GM23338 (cell line): ENCODE results near the gene ANKRD63. TPM values are rescaled to one million over a fixed set of nuclear protein-coding genes. Genes with fewer than 3 reads are reported as not detected.

ENCODE experiments used
- ATAC-seq: fragments of 200-7000 bp; cut with Tn5 transposase; 3 replicates; pipeline ENCODE4 v1.9.1; 2020
- DNase-seq: peaks from one replicate; pipeline ENCODE4 v3.0.0-alpha.2; 2015; ENCODE audit warnings: low spot score
- H2AFZ ChIP-seq: fragments of 200-600 bp; sonication (generic); 2 replicates; pipeline ENCODE4 v1.8.0; 2016; ENCODE audit warnings: antibody characterized with exemption, mild to moderate bottlenecking, moderate library complexity
- H3F3A ChIP-seq: fragments of 200-600 bp; sonication (generic); replicated peaks from 2 replicates; pipeline ENCODE4 v1.8.0; 2017; ENCODE audit warnings: antibody characterized with exemption, mixed run types, low read depth
- H3K27ac ChIP-seq: fragments of 200-600 bp; sonication (generic); 2 replicates; pipeline ENCODE4 v1.6.1; 2016; ENCODE audit warnings: low read depth
- H3K27me3 ChIP-seq: fragments of 200-600 bp; sonication (generic); 2 replicates; pipeline ENCODE4 v1.8.0; 2016; ENCODE audit warnings: mild to moderate bottlenecking, mixed run types, moderate library complexity; ENCODE audit not compliant: insufficient read depth
- H3K36me3 ChIP-seq: fragments of 200-600 bp; sonication (generic); 2 replicates; pipeline ENCODE4 v1.8.0; 2016; ENCODE audit warnings: mild to moderate bottlenecking; ENCODE audit not compliant: insufficient read depth
- H3K4me1 ChIP-seq: fragments of 200-600 bp; sonication (generic); 2 replicates; pipeline ENCODE4 v1.8.0; 2016; ENCODE audit warnings: mild to moderate bottlenecking, moderate library complexity; ENCODE audit not compliant: insufficient read depth
- H3K4me2 ChIP-seq: fragments of 200-600 bp; sonication (generic); 2 replicates; pipeline ENCODE4 v1.7.1; 2017; ENCODE audit warnings: mixed run types
- H3K4me3 ChIP-seq: fragments of 200-600 bp; sonication (generic); 2 replicates; pipeline ENCODE4 v1.6.1; 2016; ENCODE audit warnings: mixed run types
- H3K79me2 ChIP-seq: fragments of 200-600 bp; sonication (generic); replicated peaks from 2 replicates; pipeline ENCODE4 v1.8.0; 2017; ENCODE audit warnings: mild to moderate bottlenecking; ENCODE audit not compliant: insufficient read depth
- H3K9me2 ChIP-seq: fragments of 200-600 bp; sonication (generic); 2 replicates; pipeline ENCODE4 v1.8.0; 2017; ENCODE audit not compliant: insufficient read depth
- H4K20me1 ChIP-seq: fragments of 200-600 bp; sonication (generic); replicated peaks from 2 replicates; pipeline ENCODE4 v1.8.0; 2017; ENCODE audit warnings: mild to moderate bottlenecking; ENCODE audit not compliant: insufficient read depth
- H3K27ac Mint-ChIP-seq: 2 replicates; pipeline ENCODE4 v1.8.0; 2020; ENCODE audit warnings: inconsistent platforms, mild to moderate bottlenecking, moderate library complexity, mixed read lengths
- H3K27me3 Mint-ChIP-seq: 3 replicates; pipeline ENCODE4 v1.8.0; 2022; ENCODE audit warnings: low read depth, mild to moderate bottlenecking, moderate library complexity, mixed read lengths, inconsistent platforms; ENCODE audit not compliant: insufficient read depth, poor library complexity
- H3K36me3 Mint-ChIP-seq: 3 replicates; pipeline ENCODE4 v1.8.0; 2021; ENCODE audit warnings: low read depth, mild to moderate bottlenecking, inconsistent platforms, moderate library complexity, mixed read lengths
- H3K4me1 Mint-ChIP-seq: 3 replicates; pipeline ENCODE4 v1.8.0; 2020; ENCODE audit warnings: mild to moderate bottlenecking, inconsistent platforms, mixed read lengths
- H3K4me3 Mint-ChIP-seq: 3 replicates; pipeline ENCODE4 v1.8.0; 2021; ENCODE audit warnings: moderate library complexity, mild to moderate bottlenecking, inconsistent platforms, mixed read lengths
- H3K9me3 Mint-ChIP-seq: 3 replicates; pipeline ENCODE4 v1.8.0; 2020; ENCODE audit warnings: moderate library complexity, mild to moderate bottlenecking, inconsistent platforms, mixed read lengths
- CREB1 ChIP-seq: fragments of 250-450 bp; sonication (Bioruptor Pico); IDR thresholded peaks from 2 replicates; pipeline ENCODE4 v1.5.0; 2020; ENCODE audit warnings: low read depth, mild to moderate bottlenecking, moderate library complexity
- EZH2 ChIP-seq: fragments of 200-600 bp; sonication (generic); IDR thresholded peaks from one replicate; pipeline ENCODE4 v1.8.0; 2017; ENCODE audit warnings: antibody characterized with exemption, mild to moderate bottlenecking, low read depth; ENCODE audit not compliant: unreplicated experiment
- EZH2phosphoT487 ChIP-seq: fragments of 200-600 bp; sonication (generic); IDR thresholded peaks from one replicate; pipeline ENCODE4 v1.8.1; 2018; ENCODE audit warnings: antibody characterized with exemption; ENCODE audit not compliant: unreplicated experiment
- JUNB ChIP-seq: IDR thresholded peaks from one replicate; pipeline ENCODE4 v1.6.1; 2016; ENCODE audit warnings: antibody characterized with exemption; ENCODE audit not compliant: unreplicated experiment
- NANOG ChIP-seq: IDR thresholded peaks from 2 replicates; pipeline ENCODE4 v1.6.1; 2016; ENCODE audit warnings: antibody characterized with exemption, borderline replicate concordance
- POLR2AphosphoS5 ChIP-seq: IDR thresholded peaks from 2 replicates; pipeline ENCODE4 v1.6.1; 2016; ENCODE audit warnings: antibody characterized with exemption, low read depth
- STAT1 ChIP-seq: IDR thresholded peaks from one replicate; pipeline ENCODE4 v1.6.1; 2016; ENCODE audit warnings: antibody characterized with exemption; ENCODE audit not compliant: unreplicated experiment
- ZNF114 ChIP-seq: fragments of 250-450 bp; sonication (Bioruptor Pico); IDR thresholded peaks from 2 replicates; pipeline ENCODE4 v1.5.0; 2020; ENCODE audit warnings: mild to moderate bottlenecking, moderate library complexity
- ZNF331 ChIP-seq: fragments of 250-450 bp; sonication (Bioruptor Pico); IDR thresholded peaks from 2 replicates; pipeline ENCODE4 v1.5.0; 2020; ENCODE audit warnings: low read depth, mild to moderate bottlenecking, moderate library complexity
- polyA plus RNA-seq: library from polyadenylated mRNA; unstranded; fragments of >200 nt; fragmentation: Nextera tagmentation; extraction: Ambion mirVana; gene quantifications from 2 replicates; pipeline ENCODE4 v1.2.1, GENCODE V29; 2016
- total RNA-seq: library from RNA; depleted of rRNA; stranded (reverse); fragments of >200 nt; shearing (Covaris generic); gene quantifications from 2 replicates; pipeline ENCODE4 v1.2.3, GENCODE V29; 2014
- TF ChIP-seq, protein P1 (sequence below): IDR thresholded peaks from one replicate; pipeline ENCODE4 v1.6.1; 2018; ENCODE audit warnings: antibody characterized with exemption; ENCODE audit not compliant: unreplicated experiment
- TF ChIP-seq, protein P2 (sequence below), 2 experiments: fragments of 200-600 bp in 1 of 2; sonication (generic) in 1 of 2; conservative IDR thresholded peaks; 2 replicates each; pipeline versions ENCODE4 v1.5.1 to v1.6.1; 2016 to 2017; ENCODE audit warnings: antibody characterized with exemption in 2 of 2, low read depth in 2 of 2, mild to moderate bottlenecking in 2 of 2, moderate library complexity in 1 of 2
- TF ChIP-seq, protein P3 (sequence below): fragments of 250-450 bp; sonication (Bioruptor Pico); IDR thresholded peaks from 2 replicates; pipeline ENCODE4 v1.5.0; 2020; ENCODE audit warnings: mild to moderate bottlenecking, moderate library complexity
- TF ChIP-seq, protein P4 (sequence below): IDR thresholded peaks from 2 replicates; pipeline ENCODE4 v1.6.1; 2016; ENCODE audit warnings: antibody characterized with exemption

The ANKRD63 gene
- total and polyA plus RNA-seq, 2 experiments from 2014 or later = 0.59 TPM; not detected in 1

DNA sequence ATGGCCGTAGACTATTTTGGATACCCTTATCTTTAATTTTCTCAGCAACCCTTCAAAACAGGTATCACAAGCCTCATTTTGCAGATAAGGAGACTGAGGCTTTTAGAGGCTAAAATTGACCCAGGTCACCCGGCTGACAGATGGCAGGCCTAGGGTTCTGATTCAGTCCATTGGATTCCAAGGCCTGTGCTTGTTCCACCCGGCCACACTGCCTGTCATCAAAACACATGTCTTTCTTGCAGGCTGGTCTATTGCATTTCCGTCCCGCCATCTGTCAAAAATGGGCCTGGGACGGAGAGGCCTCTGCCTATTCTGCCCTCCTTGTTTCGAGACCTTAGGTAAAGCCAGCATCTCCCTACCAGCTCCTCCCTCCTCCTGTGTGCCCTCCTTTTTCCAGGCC is 48.8 kb upstream of the ANKRD63 start:
- Histone ChIP-seq H3K4me2 (no peak overlapping the region), H3K4me1 (peaks cover 30% of the 10 kb centered on the region), H4K20me1 (no peaks in the 10 kb centered on the region), H3K27me3 (no peaks in the 10 kb centered on the region), H3K27ac (no peak overlapping the region), H3K36me3 (no peaks in the 10 kb centered on the region), H3K4me3 (no peak overlapping the region), H3K79me2 (no peaks in the 10 kb centered on the region; the same call in 1 of the 2 replicates), H2AFZ (no peak overlapping the region), H3F3A (0 out of 2 replicates have a peak, but pooled peaks cover 6% of the 10 kb centered on the region), H3K9me2 (0 out of 2 replicates have a peak, but pooled peaks cover 2% of the 10 kb centered on the region)
- no peaks in the 10 kb centered on the region for H3K9me3 Mint-ChIP-seq
- H3K27me3 Mint-ChIP-seq = peaks cover 15% of the 10 kb centered on the region
- H3K27ac Mint-ChIP-seq = no peak overlapping the region
- ATAC-seq (no peak), DNase-seq (no peak)
- TF ChIP-seq EZH2 = no peak
- TF ChIP-seq, protein P1, sequence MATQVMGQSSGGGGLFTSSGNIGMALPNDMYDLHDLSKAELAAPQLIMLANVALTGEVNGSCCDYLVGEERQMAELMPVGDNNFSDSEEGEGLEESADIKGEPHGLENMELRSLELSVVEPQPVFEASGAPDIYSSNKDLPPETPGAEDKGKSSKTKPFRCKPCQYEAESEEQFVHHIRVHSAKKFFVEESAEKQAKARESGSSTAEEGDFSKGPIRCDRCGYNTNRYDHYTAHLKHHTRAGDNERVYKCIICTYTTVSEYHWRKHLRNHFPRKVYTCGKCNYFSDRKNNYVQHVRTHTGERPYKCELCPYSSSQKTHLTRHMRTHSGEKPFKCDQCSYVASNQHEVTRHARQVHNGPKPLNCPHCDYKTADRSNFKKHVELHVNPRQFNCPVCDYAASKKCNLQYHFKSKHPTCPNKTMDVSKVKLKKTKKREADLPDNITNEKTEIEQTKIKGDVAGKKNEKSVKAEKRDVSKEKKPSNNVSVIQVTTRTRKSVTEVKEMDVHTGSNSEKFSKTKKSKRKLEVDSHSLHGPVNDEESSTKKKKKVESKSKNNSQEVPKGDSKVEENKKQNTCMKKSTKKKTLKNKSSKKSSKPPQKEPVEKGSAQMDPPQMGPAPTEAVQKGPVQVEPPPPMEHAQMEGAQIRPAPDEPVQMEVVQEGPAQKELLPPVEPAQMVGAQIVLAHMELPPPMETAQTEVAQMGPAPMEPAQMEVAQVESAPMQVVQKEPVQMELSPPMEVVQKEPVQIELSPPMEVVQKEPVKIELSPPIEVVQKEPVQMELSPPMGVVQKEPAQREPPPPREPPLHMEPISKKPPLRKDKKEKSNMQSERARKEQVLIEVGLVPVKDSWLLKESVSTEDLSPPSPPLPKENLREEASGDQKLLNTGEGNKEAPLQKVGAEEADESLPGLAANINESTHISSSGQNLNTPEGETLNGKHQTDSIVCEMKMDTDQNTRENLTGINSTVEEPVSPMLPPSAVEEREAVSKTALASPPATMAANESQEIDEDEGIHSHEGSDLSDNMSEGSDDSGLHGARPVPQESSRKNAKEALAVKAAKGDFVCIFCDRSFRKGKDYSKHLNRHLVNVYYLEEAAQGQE = no peak
- no peak for TF ChIP-seq EZH2phosphoT487
- TF ChIP-seq CREB1 (CRISPR knock-in tag) = no peak
- no peak for TF ChIP-seq JUNB
- TF ChIP-seq, protein P2, sequence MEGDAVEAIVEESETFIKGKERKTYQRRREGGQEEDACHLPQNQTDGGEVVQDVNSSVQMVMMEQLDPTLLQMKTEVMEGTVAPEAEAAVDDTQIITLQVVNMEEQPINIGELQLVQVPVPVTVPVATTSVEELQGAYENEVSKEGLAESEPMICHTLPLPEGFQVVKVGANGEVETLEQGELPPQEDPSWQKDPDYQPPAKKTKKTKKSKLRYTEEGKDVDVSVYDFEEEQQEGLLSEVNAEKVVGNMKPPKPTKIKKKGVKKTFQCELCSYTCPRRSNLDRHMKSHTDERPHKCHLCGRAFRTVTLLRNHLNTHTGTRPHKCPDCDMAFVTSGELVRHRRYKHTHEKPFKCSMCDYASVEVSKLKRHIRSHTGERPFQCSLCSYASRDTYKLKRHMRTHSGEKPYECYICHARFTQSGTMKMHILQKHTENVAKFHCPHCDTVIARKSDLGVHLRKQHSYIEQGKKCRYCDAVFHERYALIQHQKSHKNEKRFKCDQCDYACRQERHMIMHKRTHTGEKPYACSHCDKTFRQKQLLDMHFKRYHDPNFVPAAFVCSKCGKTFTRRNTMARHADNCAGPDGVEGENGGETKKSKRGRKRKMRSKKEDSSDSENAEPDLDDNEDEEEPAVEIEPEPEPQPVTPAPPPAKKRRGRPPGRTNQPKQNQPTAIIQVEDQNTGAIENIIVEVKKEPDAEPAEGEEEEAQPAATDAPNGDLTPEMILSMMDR (conservative IDR thresholded peaks at IDR 0.05; ENCODE audit: low read depth in 2 of 2) = no peak
- TF ChIP-seq POLR2AphosphoS5 = no peak
- TF ChIP-seq STAT1 = no peak
- no peak for TF ChIP-seq ZNF331 (CRISPR knock-in tag)
- TF ChIP-seq NANOG = no peak
- TF ChIP-seq, protein P3, sequence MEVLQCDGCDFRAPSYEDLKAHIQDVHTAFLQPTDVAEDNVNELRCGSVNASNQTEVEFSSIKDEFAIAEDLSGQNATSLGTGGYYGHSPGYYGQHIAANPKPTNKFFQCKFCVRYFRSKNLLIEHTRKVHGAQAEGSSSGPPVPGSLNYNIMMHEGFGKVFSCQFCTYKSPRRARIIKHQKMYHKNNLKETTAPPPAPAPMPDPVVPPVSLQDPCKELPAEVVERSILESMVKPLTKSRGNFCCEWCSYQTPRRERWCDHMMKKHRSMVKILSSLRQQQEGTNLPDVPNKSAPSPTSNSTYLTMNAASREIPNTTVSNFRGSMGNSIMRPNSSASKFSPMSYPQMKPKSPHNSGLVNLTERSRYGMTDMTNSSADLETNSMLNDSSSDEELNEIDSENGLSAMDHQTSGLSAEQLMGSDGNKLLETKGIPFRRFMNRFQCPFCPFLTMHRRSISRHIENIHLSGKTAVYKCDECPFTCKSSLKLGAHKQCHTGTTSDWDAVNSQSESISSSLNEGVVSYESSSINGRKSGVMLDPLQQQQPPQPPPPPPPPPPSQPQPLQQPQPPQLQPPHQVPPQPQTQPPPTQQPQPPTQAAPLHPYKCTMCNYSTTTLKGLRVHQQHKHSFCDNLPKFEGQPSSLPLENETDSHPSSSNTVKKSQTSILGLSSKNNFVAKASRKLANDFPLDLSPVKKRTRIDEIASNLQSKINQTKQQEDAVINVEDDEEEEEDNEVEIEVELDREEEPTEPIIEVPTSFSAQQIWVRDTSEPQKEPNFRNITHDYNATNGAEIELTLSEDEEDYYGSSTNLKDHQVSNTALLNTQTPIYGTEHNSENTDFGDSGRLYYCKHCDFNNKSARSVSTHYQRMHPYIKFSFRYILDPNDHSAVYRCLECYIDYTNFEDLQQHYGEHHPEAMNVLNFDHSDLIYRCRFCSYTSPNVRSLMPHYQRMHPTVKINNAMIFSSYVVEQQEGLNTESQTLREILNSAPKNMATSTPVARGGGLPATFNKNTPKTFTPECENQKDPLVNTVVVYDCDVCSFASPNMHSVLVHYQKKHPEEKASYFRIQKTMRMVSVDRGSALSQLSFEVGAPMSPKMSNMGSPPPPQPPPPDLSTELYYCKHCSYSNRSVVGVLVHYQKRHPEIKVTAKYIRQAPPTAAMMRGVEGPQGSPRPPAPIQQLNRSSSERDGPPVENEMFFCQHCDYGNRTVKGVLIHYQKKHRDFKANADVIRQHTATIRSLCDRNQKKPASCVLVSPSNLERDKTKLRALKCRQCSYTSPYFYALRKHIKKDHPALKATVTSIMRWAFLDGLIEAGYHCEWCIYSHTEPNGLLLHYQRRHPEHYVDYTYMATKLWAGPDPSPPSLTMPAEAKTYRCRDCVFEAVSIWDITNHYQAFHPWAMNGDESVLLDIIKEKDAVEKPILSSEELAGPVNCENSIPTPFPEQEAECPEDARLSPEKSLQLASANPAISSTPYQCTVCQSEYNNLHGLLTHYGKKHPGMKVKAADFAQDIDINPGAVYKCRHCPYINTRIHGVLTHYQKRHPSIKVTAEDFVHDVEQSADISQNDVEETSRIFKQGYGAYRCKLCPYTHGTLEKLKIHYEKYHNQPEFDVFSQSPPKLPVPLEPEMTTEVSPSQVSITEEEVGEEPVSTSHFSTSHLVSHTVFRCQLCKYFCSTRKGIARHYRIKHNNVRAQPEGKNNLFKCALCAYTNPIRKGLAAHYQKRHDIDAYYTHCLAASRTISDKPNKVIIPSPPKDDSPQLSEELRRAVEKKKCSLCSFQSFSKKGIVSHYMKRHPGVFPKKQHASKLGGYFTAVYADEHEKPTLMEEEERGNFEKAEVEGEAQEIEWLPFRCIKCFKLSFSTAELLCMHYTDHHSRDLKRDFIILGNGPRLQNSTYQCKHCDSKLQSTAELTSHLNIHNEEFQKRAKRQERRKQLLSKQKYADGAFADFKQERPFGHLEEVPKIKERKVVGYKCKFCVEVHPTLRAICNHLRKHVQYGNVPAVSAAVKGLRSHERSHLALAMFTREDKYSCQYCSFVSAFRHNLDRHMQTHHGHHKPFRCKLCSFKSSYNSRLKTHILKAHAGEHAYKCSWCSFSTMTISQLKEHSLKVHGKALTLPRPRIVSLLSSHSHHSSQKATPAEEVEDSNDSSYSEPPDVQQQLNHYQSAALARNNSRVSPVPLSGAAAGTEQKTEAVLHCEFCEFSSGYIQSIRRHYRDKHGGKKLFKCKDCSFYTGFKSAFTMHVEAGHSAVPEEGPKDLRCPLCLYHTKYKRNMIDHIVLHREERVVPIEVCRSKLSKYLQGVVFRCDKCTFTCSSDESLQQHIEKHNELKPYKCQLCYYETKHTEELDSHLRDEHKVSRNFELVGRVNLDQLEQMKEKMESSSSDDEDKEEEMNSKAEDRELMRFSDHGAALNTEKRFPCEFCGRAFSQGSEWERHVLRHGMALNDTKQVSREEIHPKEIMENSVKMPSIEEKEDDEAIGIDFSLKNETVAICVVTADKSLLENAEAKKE (CRISPR knock-in tag) = no peak
- TF ChIP-seq, protein P4, sequence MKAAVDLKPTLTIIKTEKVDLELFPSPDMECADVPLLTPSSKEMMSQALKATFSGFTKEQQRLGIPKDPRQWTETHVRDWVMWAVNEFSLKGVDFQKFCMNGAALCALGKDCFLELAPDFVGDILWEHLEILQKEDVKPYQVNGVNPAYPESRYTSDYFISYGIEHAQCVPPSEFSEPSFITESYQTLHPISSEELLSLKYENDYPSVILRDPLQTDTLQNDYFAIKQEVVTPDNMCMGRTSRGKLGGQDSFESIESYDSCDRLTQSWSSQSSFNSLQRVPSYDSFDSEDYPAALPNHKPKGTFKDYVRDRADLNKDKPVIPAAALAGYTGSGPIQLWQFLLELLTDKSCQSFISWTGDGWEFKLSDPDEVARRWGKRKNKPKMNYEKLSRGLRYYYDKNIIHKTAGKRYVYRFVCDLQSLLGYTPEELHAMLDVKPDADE = no peak
- TF ChIP-seq ZNF114 = no peak
- H3K4me3 Mint-ChIP-seq = no peak overlapping the region
- peaks cover 55% of the 10 kb centered on the region for H3K4me1 Mint-ChIP-seq
- H3K36me3 Mint-ChIP-seq = peaks cover 19% of the 10 kb centered on the region
